Measurements from ENCODE around the gene FGF1. TPM values are rescaled to one million over a fixed set of nuclear protein-coding genes. Genes with fewer than 3 reads are reported as not detected.

The FGF1 gene
- total RNA-seq, 1 experiment from 2014 or later = 3.2 TPM

- TF ChIP-seq CTCF (conservative IDR thresholded peaks at IDR 0.05) = no peak
These were observed 25.7 kb downstream of the FGF1 start for GRCh38 chr5:142660196-142660595.

More at GRCh38 chr5:142660196-142660595, 25.7 kb downstream of the FGF1 start:
- Histone ChIP-seq H2AFZ (ENCODE audit: low read length) (no peak overlapping the region), H3T11ph (ENCODE audit: low read length) (no peak overlapping the region), H3K9me3 (ENCODE audit: control insufficient read depth, low read depth, low read length) (no peaks in the 10 kb centered on the region), H4K8ac (replicated peaks; ENCODE audit: insufficient read length, low read depth, low read length) (no peak overlapping the region), H4K91ac (ENCODE audit: insufficient read length, low read depth, low read length) (no peak overlapping the region), H3K23ac (ENCODE audit: insufficient read length, low read depth, low read length) (no peak overlapping the region), H3K79me2 (ENCODE audit: insufficient read depth, low read length) (no peaks in the 10 kb centered on the region), H4K5ac (ENCODE audit: insufficient read length, low read depth, low read length) (no peak overlapping the region), H3K27me3 (ENCODE audit: insufficient read depth, low read length) (no peaks in the 10 kb centered on the region), H2BK12ac (ENCODE audit: insufficient read length, low read depth, low read length) (no peak overlapping the region), H2AK5ac (ENCODE audit: insufficient read length, low read length) (no peak overlapping the region), H3K14ac (ENCODE audit: insufficient read depth, low read length) (no peak overlapping the region), H3K27ac (ENCODE audit: insufficient read length, low read depth, low read length) (no peak overlapping the region), H3K23me2 (ENCODE audit: insufficient read length, low read depth, low read length, poor library complexity, severe bottlenecking) (no peaks in the 10 kb centered on the region), H2BK15ac (ENCODE audit: low read depth, low read length) (no peak overlapping the region), H3K4me2 (ENCODE audit: insufficient read depth, insufficient read length, low read length) (no peak overlapping the region), H3K18ac (ENCODE audit: insufficient read length, low read depth, low read length) (no peak overlapping the region), H2BK120ac (ENCODE audit: low read depth, low read length, poor library complexity, severe bottlenecking) (no peak overlapping the region), H4K20me1 (ENCODE audit: control insufficient read depth, insufficient read depth, insufficient read length) (no peaks in the 10 kb centered on the region), H3K9ac (ENCODE audit: extremely low read depth, insufficient read length, low read length) (no peak overlapping the region), H3K4me1 (ENCODE audit: insufficient read depth, low read length) (peaks cover 4% of the 10 kb centered on the region; the same call in 1 of the 2 replicates), H2BK20ac (ENCODE audit: low read depth, low read length, poor library complexity, severe bottlenecking) (no peak overlapping the region), H3K56ac (ENCODE audit: insufficient read length, low read depth, low read length) (no peak overlapping the region), H2BK5ac (ENCODE audit: insufficient read length, low read length) (no peak overlapping the region), H3K79me1 (ENCODE audit: insufficient read depth, low read depth, low read length, poor library complexity, severe bottlenecking) (no peaks in the 10 kb centered on the region), H3K4ac (ENCODE audit: low read depth, low read length) (no peak overlapping the region)
- Mint-ChIP-seq H3K27ac (peak overlapping the region in 1 of 3 experiments; percentile 19; a peak in 3 of 7 replicates), H3K36me3 (ENCODE audit: insufficient read depth in 1 of 3, low read depth in 3 of 3) (peaks cover 0 to 6% (median 4%) of the 10 kb centered on the region in 3 experiments; a peak in 2 of 7 replicates), H3K4me3 (no peak overlapping the region), H3K4me1 (peaks cover 11 to 23% of the 10 kb centered on the region in 2 experiments), H3K27me3 (ENCODE audit: low read depth) (no peaks in the 10 kb centered on the region), H3K9me3 (no peaks in the 10 kb centered on the region)
- no CpG with 5 or more reads among the region's 10 CpGs for WGBS (ENCODE audit: extremely low coverage, insufficient read length, low lambda C conversion rate)
- no peak for DNase-seq
